GM18505 (cell line): ENCODE measurements around the gene NEUROD2.
A peak's percentile ranks its signal among the peaks of the same experiment; 100 is the strongest.

Source experiments
- ATAC-seq: cut with Tn5 transposase; IDR thresholded peaks from one replicate; pipeline ENCODE4 v1.9.1; 2021; ENCODE audit not compliant: unreplicated experiment
- POLR2A ChIP-seq: IDR thresholded peaks from 4 replicates; pipeline ENCODE4 v1.6.1; 2011; ENCODE audit warnings: borderline replicate concordance; ENCODE audit not compliant: insufficient read depth, insufficient read length; ENCODE audit errors: extremely low read depth

NEUROD2 gene

DNA sequence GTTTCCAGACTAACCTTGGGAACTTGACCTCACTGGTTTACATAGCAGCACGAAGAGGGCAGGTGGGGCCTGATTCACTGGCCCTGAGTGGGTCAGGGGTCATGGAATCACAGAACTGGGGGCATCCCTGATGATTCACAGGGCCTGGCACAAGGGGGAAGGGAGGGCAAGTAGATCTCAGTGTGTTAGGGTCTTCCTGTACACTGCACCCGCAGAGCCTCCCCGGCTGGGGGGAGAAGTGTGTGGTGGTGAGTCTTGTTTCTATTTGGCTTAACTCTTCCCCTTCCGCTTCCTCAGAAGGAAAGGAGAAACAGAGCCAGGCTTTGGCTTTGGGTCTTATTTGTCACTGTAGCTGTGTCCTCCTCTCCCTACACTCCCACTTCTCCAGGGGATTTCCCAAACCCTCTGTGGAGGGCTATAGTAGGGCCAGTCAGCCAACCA is 32.9 kb upstream of the NEUROD2 start:
- ATAC-seq = no peak
- no peak for TF ChIP-seq POLR2A

DNA sequence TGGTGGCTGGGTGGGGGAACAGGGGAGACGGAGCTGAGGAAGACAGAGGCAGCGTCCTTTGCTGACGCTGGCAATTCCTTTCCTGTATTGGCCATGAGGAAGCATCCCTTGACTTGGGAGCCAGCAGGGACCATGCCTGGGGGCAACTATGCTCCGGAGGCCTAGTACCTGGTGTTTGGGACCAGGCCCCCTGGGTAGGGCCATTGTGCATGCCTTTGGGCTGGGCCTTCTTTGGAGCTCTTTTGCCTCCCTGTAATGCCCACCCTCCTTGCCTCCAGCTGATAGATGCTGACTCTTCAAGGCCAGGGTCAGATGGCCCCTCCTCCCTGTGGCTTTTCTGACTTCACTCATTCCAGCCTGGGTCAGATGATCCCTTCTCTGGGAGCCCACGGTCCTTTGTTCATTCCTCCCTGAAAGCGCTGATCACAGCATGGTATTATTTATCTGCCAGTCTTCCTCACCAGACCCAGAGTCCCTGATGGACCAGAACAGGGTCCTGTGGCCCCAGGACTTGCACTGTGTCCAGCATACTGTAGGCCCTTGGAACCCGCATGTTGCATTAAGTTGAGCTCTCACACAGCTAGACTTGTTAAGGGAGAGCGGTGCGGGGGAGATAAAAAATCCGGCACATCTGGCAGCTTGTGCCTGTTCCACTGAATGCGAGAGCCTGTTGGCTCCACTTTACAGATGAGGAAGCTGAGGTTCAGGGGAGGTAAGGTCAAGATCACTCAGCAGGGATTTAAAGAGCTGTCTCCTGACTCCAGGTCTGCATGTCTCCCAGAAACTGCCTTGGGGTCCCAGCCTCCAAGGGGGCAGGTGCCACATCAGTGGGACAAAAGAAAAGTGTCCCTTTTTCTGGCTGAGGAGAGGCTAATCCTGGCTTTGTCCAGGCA is 32.1 kb upstream of the NEUROD2 start:
- TF ChIP-seq POLR2A = no peak
- ATAC-seq = no peak

DNA sequence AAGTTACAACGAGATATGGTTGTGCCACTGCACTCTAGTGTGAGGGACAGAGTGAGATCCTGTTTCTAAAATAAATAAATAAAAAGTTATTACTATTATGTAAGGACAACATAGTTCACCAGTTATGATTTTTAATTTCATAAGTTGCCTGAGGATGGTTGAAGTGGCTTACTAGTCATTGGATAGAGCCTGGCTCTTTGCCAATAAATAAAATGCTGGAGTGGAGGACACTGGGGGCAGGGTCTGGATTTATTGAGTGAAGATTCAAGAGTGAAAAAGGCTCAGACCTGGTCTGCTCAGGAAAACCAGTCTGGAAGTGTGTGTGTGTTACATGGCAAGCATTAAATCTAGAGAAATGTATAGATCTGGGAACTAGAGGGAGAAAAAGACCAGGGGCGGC is 31.3 kb upstream of the NEUROD2 start:
- no peak for ATAC-seq
- no peak for TF ChIP-seq POLR2A

DNA sequence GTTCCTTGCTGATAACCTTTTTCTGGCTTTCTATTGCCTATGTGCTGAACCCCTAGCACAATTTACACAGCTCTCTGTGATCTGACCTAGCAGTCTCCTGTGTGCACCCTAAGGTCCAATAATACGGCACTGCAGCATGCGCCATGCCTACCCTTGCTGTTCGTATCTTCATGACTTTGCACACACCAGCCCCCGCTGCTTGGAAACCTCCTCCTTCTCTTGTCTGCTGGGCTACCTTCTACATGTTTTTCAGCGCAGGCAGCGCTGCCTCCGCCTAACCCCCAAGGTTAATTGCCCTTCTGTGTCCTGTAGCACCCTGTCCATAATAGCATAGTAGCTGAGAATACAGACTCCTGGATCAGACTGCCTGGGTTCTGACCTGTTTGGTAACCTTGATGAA is 30.6 kb upstream of the NEUROD2 start:
- no peak for TF ChIP-seq POLR2A
- ATAC-seq = no peak

- ATAC-seq = peak; percentile 80
- peak; percentile 78 for TF ChIP-seq POLR2A
These were observed 29.4 kb upstream of the NEUROD2 start, which contains the start of gene STARD3 for GRCh38 chr17:39636927-39637736. STARD3 (plus strand) TSS chr17:39637144; CDS start chr17:39653532, 16,388 bp downstream.

DNA sequence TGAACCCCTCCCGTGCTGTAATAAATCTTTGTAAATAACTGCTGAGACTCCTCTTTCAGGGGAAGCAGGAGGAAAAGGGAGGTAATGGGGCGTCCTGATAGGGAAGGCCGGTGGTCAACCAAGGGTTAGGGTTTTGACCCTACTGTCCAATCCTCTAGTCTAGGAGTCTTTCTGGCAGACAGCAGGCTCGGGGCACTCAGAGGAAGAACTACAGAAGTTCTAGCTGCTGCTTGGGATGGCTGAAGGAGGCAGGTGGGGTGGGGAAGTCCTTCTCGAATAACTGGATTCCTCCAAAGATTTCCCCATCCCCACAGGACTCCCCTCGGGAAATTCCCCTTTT is 28.8 kb upstream of the NEUROD2 start:
- peak; percentile 12 for ATAC-seq
- no peak for TF ChIP-seq POLR2A

DNA sequence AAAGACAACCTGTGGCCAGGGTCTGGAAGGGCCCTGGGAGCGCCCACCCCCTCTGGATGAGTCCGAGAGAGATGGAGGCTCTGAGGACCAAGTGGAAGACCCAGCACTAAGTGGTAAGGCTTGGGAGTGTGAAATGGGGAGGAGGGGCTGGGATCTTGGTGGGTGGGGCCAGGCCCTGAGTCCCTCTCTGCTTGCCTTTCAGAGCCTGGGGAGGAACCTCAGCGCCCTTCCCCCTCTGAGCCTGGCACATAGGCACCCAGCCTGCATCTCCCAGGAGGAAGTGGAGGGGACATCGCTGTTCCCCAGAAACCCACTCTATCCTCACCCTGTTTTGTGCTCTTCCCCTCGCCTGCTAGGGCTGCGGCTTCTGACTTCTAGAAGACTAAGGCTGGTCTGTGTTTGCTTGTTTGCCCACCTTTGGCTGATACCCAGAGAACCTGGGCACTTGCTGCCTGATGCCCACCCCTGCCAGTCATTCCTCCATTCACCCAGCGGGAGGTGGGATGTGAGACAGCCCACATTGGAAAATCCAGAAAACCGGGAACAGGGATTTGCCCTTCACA is 28.0 kb upstream of the NEUROD2 start:
- no peak for TF ChIP-seq POLR2A
- ATAC-seq = no peak

DNA sequence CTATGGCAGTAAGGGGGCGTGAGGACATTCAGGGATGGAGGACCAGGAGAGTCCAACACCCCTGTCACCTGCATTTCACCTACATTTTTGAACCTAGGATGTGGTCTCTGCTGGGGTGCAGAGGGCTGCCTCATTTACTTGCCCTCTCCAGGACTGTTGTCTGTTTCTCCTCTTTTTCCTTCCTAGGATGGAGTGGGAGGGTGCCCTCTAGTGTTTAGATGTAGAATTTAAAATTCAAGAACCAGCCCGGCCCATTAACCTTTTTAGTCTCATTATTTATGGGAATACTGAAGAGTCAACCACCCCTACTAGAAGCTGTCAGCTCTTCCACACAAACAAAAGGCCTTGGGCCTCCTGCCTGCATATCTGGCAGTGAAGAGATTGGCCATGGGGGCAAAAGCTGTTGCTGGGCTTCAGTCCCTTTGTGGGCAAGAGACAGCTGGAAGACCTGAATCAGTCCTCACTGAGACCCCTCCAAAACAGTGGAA is 26.7 kb upstream of the NEUROD2 start:
- no peak for TF ChIP-seq POLR2A
- ATAC-seq = no peak

- no peak for TF ChIP-seq POLR2A
- ATAC-seq = no peak
These were observed 26.0 kb upstream of the NEUROD2 start for GRCh38 chr17:39633570-39634183.

DNA sequence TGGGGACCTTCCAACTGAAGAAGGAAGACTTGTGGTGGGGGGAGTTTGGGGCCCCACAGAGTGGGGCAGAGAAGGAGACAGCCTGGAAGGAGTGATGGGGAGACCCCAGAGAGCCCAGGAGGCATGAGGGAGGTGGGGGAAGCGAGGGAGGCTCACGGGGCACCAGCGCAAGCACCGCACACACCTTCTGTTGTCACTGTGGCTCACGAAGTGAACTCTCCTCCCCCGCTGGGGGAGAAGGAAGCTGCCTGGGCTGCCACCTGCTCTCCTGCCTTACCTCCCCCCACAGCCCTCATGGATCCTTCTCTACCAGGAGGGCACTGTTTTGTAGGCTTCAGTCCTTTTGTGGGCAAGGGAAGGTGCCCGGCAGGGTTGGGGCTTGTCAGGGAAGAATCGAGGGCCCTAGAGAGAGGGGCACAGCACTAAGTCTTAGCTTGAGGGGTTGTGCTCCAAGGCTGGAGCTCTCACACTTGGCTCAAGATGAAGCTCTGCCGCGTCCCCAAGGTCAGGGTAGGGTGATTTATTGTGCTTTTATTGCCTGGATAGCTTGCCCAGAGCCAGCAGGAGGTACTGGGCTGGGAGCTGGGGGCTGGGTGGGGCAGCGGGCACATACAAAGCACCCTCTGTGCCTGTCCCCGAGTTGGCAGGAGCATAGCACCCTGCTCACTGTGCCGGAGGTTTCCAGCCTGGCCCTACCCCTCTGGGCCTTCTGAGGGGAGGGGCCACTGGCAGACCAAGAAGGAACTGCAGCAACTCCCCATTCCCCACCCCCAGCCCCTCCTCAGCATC is 24.6 kb upstream of the NEUROD2 start:
- no peak for ATAC-seq
- TF ChIP-seq POLR2A = no peak

- ATAC-seq = no peak
- TF ChIP-seq POLR2A = no peak
These were observed 23.7 kb upstream of the NEUROD2 start for GRCh38 chr17:39631403-39631802.

- no peak for TF ChIP-seq POLR2A
- ATAC-seq = no peak
These were observed 22.2 kb upstream of the NEUROD2 start for GRCh38 chr17:39629898-39630297.
